GM21737 (cell line): ENCODE results near the gene EXOC6B.

Experiments used
- ATAC-seq: cut with Tn5 transposase; IDR thresholded peaks from one replicate; pipeline ENCODE4 v1.9.1; 2021; ENCODE audit warnings: mild to moderate bottlenecking, moderate library complexity; ENCODE audit not compliant: unreplicated experiment

EXOC6B gene

DNA sequence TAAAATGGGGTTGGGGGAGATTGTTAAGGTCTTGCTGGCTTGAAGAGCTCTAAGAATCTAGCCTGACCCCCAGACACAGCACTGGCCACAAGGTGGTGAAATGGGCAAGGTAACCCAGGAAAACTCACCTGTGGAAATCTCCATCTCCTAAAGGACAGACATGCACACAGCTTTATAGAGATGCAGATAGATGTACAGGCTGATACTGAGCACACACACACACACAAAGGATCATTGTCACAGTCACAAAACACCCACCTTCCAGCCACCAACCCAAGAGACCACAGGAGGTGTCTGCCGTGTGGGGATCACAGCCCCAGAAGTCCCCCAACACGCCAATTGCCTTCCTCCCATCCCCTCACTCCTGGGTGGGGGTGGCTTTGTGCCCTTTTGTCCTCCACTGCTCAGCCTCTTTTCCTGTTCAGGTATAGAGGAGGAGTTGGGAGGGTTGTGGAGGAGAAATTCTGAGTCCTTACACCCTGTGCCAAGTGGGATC is 674.9 kb downstream of the EXOC6B start:
- ATAC-seq = no peak

DNA sequence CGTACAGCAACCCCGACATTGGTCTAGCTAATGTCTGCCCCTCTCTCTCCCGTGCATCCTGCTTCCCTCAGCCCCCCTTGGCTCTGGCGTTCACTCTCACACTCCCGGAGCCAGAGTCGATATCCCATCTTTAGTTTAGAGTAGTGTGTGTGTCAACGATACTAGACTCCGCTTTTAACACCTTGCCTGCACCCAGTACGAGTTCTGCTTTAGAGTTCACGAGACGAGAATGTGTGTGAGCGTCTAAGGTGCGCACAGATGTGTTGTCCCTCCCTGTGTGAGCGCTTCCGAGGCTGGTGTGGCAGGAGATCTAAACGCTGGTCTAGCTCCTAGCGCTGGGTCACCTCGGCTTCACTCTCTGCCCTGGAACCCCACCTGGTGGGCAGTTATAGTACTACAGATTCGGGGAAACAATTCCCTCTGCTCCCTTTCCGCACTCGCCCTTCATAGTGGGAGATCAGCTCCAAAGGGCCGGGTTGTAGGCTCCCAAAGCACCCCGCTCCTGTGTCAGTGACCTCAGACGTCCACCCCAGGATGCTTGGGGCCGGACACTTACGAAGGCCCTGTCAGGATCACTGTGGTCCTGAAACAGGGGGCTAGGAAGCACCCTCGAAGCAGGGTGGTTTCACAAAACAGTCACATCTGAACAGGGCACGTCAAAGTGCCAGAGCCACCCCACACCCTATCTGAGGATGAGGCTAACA is 675.5 kb downstream of the EXOC6B start:
- no peak for ATAC-seq

DNA sequence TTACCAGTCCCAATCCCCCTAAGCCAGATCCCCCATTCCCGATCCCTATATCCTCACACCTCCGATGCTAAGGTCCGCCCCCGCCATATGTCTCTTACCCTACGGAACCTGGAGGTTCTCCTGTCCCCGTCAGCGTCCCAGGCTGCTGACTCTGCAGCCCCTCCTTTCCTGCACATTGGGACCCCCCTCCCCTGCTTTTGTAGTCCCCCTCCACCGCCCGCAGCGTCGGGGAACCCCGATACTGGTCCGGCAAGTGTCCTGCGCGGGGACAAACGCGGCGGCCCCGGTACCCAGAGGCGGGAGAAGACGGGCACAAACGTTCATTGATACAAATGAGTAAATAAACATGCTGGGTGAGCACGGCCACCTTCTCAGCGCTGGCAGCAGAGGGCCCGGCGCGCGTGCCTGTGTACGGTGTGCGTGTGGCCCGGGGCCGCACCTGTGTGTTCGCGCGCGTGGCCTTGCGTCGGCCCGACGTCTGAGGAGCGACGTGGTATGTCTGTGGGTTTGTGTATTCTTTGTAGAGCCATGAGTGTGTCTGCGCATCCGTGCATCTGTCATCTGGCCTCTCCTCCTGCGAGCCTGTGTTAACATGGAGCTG is 676.2 kb downstream of the EXOC6B start:
- no peak for ATAC-seq

DNA sequence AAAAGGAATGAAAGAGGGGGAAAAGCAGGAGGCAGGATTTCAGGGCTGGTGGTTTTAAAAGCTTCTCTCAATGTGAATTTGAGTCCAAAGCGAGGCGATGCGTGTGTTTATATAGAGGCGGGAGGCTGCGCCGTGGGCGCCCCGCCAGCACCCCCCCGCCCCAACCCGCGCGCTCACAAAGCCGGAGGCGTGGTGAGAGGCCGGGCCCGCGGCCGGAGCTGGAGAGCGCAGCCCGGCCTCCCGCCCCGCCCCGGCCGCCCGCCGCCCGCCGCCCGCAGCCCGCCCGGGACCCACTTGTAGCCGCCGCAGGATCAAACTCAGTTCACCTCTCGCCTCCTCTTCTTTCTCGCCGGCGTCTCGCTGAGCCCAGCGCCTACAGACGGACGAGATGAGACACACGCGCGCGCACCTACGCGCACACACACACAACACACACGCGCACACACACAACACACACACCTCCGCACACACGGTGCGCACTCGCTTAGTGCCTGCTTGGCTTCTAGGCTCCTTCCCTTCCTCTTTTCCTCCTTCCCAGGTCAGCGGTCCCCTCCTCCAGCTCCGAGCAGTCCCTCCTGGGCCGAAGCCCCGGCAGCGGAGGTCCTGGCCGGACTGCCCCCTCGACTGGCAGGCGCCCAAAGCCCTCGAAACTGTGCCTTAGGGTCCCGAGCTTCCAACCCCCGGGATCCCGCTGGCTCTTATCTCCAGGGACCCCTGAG is 676.8 kb downstream of the EXOC6B start:
- no peak for ATAC-seq

DNA sequence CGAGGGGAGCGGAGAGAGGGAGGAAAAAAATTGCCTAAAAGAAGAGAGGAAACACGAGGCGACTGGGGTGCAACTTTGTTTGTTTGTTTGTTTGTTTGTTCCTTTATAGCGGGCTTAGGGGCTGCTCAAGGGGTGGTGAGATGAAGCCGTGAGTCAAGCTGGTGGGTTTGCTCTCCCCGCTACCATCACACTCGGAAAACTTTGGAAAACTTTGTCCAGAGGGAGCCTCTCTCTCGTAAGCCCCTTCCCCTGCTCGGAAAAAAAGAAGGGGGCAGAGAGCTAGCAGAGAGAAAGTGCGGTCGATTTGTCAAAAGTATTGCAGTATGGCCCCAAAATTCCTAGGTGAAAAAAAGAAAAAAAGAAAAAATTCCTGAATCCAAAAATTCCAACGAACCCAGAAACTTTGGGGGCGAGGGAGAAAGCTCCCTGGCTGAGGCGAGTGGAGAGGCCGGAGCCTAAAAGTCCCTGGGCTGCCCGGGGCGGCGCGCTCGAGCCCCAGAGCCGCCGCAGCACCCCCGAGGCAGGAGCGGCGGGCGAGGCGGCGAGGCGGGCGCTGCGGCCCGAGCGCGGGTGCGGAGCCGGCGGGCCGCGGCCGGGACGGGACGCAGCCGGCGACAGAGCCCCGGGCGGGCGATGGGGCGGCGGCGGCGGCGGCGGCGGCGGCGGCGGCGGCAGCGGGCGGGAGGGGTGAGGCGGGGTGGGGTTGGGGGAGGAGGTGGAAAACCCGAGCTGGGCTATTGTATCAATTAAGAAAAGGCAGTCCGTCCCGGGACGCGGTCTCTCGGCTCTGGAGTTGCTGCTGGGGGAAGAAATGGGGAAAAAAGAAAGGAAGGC is 677.6 kb downstream of the EXOC6B start:
- ATAC-seq = no peak

DNA sequence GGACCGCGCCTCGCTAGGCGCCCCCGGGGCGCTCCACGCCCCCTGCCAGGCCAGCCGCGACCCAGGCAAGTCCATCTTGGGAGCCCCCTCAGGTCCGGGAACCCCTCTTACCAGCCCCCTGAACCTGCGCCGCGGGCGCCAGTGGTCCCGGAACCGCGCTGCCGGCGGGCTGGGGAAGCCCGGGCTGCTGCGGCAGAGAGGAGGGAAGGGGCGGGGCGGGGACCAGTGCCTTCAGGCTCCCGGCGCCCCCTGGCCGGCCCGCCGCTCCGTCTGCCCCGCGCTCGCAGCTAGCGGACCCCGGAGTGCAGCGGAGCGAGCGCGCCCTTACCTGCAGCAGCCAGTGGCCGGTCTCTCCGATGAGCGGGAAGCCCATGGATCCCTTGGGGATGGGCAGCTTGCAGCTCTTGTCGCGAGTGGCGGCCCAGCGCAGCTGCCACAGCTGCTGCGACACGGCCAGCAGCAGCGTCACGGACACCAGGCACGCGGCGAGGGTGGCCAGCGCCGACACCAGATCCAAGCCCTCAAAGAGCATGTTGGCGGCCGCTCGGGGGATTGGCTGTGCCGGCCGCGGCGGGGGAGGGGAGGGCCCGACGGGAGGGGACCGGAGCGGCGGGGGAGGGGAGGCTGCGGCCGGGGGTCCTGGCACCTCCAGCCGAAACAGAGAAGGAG is 678.4 kb downstream of the EXOC6B start, which contains the start of gene CYP26B1:
CYP26B1 (minus strand) TSS at position 560 of the 669 bp plus-strand sequence; CDS start at position 532, 28 bp downstream.
- ATAC-seq = no peak

DNA sequence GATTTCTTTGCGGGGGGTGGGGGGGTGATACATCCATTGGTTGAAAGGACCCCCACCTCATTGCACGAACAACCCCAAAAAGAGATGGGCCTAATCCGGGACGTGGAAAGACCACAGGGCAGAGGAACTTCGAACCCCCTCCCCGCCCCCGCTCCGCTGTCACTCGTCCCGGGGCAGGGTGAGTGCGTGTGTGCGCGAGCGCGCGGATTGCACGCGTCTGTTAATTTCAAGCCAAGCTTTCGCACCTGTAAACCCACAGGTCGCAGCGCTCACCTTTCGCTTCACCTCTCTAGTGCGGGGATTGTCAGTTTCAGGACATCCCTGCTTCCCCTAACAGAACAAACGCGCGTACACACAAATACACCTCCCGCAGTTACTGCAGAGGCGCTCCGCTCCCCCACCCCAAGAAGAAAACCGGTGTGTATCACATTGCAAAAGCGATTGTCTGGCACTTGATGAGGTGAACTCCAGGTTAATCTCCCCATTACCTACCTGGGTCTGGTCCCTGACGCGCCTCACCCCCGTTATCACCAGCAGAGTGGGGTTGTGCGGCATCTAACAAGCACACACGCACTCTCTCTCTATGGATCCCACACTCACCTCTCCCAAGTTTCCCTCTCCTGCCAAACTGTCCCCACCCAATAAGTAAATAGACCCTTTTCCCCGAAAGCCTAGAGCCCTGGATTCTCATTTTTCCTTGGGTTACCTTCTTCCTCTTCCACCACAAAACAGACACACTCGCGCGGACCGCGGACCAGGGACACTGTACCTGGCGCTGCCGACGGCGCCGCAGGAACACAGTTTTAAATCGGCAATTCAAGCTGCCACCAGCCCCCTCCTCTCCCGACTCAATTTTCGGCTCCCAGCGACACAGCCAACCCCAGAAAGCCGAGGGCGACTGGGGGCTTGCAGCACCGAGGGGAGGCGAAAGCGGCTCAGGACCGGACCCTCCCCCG is 679.2 kb downstream of the EXOC6B start:
- ATAC-seq = no peak

DNA sequence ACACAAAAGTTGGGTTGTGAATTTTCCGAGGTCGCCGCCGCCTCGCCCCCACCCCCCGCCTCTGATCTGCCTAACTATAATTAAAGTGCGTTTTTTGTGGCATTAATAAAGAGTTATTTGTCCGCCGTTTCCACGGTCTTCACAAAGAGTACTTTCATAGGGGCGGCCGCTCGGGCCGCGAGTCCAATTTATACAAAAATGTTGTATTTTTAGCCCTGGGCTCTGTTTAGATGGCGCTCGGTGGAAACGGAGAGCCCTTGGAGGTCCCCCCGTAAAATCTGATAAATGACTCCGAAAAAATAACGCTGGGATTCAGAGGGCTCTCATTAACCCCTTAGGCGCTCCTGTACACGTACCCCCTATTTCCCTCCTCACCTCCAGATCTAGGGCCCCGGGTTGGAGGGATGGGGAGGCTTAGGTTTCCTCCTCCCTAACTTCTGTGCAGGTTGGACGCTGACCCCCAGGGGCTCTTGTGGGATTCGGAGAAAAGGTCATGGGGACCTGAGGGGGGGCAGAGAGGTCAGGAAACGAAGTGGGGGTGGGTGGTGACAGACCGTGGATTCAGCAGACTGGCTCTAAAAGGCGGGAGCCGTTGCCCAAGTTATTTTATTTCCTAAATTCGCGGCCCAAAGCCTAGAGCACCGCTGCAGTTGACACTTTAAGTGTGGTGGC is 680.0 kb downstream of the EXOC6B start:
- ATAC-seq = no peak

DNA sequence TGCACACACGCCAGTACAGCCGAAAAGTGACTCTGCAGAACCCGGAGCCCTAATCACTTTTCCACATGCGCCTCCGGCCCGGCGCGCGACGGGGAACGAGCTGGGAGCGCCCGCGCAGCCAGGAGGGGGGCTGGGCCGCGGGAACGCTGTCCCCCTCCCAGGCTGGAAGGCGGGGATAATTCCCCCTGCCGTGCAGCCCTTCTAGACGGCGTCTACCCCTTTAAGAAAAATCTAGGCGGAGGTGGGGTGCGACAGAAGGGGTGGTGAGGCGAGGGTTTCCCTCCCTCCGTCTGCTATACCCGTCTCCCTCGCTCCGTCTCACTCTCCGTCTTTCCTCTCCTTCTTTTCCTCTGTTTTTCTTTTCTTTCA is 680.6 kb downstream of the EXOC6B start:
- ATAC-seq = no peak

DNA sequence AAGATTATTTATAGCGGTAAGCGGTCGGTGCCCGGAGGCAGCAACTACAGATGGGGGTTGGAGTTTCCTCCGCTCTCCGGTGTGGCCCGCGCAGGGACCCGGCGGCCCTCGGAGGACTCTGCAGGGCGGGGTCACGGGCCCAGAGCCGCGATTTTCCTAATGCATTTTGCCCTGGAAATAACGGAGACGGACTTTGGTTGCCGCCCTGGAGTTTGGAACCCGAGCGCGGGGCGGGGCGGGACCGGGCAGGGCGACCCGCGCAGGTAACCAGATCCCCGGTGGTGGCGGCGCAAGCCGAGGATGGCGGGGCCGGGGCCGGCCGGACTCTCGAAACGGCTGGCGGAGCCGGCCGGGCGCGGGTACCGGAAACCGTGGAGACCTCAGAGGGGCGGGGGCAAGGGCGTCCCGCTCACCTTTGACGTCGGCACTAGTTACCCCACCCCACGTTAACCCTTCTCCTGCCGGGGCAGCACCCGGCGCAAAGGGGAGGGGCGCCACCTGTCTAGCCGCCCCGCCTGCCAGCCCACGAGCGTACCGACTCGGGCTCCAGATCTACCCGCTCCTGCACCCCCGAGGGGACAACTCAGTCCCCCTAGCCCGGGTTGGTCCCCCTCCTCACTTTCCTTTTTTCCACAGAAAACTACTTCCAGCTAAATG is 681.1 kb downstream of the EXOC6B start:
- ATAC-seq = no peak

DNA sequence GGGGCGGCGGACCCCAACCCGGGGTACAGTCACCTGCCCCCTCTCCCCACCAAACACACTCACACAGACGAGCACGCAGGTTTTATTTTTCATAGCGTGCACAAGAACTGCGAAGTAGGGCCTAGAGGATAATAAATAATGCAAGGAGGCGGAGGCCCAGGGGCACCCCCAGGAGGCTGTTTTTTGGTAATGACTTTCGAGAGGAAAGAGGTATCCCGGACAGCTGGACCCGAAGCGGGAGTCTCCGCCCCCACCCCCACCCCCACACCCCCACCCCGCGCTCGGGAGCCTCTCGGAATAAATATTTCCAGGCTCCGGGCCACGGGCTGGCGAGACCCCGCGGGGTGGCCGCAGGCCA is 681.6 kb downstream of the EXOC6B start:
- ATAC-seq = no peak

DNA sequence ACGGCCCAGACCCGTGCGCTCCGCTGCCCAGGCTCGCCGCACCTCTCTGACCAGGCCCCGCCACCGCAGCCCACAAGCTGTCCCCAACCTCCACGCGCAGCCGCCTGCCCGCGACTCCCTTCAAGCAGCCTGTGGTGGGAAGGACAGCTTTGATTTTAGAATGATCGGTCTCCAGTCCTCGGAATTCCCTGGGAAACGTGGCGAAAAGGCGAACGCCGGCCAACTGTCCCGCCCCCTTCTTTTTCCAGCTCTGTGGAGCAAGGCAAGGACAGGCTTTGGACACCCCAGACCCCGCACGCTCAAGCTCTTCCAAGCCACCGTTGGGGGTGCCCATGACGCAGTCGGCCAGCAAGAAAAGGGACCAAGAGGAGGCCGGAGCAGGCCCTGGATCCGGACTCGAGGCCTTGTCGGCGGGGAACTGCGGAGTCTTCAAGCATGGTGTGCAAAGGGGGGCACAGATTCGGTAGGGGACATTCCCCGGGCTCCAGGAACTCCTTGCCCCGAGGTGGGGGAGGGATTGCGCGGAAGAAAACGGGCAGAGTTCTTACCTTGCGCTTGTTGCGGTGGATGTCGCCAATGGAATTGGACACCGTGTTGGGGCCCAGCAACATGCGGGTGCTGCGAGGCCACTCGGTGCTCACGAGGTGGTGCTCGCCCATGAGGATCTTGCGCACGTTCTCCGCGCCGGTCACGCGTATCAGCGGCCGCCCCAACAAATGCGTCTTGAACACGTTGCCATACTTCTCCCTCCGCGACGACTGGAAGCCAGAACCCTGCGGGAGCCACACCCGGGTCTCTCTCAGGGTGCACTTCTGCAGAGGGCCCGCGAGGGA is 682.2 kb downstream of the EXOC6B start:
- no peak for ATAC-seq

DNA sequence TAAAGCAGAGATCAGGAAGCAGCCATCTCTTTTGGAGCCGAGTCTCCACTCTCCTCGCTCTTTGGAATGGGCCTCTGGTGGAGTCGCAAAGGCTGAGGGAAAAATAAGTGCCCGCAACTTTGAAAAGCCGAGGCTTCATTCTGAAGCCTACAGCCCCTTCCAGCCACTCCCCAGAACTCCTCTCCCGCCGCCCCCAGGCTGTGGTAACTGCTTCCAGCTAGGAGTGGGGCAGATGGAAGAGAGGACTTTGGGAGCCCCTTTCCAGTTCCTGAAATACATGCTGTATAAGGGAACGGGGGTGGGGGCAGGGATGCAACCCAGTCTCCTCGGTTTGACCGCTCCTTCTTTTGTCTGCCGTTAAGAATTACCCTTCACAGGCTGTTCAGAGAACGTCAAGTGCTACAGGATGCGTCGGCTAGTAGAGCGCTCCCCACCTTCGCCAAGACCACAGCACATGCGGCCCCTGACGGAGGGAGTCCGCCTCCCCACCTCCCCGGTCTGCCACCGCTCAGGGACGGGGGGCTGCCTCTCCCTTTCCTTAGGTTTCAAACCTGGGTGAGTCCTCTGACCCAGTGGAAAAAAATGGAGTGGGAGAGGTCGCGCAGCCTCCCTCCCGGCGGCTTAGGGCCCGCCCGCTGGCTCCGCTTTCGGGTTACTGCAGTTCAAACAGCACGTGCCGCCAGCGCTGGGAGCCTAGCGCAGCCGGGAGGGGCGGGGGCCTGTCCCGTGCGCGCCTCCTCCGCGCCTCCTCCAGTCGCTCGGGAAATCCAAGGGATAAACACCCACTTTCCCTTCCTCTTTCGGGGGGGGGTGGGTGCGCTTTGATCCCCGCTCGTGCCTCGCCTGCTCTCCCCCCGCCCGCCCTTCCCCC is 683.0 kb downstream of the EXOC6B start:
- ATAC-seq = no peak

DNA sequence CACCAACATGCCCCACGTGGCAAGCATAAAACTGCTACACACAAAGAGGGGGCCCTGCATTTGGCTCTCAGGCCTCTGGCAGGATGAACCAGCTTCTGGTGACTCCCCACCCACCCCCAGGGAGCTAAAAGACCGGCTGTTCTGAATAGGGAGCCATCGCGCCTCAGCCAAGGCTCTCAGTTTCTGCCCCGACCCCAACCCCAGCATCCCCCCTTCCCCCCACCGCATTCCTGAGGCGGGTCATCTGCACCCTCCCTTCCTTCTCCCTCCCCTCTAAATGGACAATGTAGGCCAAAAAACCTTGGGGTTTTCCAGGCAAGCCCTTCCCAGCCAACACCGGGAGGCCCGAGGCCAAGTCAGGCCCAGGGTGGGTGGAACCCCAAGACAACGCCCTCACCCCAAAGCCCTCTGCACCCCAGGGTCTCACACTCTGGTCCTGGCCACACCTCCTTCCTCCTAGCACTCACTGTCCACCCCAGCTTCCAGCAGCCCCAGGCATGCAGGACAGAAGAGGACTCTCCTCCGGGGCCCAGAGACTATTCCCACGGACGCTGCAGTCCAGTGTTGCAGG is 683.9 kb downstream of the EXOC6B start:
- no peak for ATAC-seq

DNA sequence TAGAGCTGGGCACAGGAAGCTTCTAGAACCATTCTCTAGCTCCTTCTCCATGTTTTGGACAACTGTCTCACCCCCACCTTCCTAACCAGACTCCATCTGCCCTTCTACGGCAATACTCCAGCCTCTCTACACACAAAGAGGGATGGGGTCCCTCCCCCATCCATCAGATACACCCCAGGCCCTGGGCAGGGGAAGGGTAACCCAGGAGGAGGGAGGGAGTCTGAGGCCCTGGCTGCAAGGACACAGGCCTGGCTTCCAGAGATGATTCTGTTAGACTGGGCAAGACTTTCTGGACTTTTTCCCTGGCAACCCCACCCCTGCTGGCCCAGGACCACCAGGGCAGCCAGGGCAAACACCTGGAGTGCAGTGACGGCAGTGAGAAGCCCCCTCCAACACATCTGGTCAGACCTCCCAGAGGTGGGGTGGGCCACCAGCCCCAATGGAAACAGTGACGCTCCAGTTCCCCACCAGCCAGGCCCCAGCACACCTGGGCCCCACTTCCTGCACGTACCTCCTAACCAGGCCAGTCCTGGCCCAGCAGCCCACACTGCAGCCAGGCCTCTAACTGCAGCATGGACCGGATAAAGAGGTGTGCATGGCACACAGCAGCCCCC is 684.7 kb downstream of the EXOC6B start:
- ATAC-seq = no peak

DNA sequence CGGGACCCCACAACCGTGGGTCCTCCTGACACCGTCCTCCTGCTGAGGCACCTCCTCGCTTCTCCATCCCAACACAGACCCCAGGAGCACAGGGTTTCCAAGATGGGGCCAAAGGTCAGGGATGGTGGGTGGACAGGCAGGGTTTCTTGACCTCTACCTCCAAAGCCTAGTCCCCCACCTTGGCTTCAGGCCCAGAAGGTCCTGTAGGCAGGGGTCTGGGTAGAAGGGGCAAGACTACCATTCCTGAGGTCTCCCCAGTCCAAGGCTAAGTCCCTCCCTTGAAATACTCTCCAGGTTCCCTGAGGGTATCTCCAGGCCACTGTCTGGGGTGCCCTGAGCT is 685.2 kb downstream of the EXOC6B start:
- ATAC-seq = no peak
